ENCODE measurements around the gene CARD8.
"Not testable (repeated sequence)": the region's sequence is repeated elsewhere in the genome, so short reads cannot be mapped to it uniquely, and the experiment has no call there.

Gene CARD8
- 71.1 to 318 (median 248) reads per million in 3 experiments for total RNA-seq

- DNase-seq = peak; percentile 90
These were observed at the start of gene CARD8 for GRCh38 chr19:48255376-48256303. CARD8 (minus strand) TSS chr19:48255912; CDS start chr19:48241020, 14,892 bp downstream.

- no peak for DNase-seq
These were observed 48.2 kb upstream of the CARD8 start for GRCh38 chr19:48303866-48304265.

GRCh38 chr19:48303367-48303766, 47.7 kb upstream of the CARD8 start:
- DNase-seq = no peak

GRCh38 chr19:48302600-48302959, 46.9 kb upstream of the CARD8 start:
- DNase-seq = no peak

GRCh38 chr19:48301886-48302599, 46.3 kb upstream of the CARD8 start:
- DNase-seq = no peak

- no peak for DNase-seq
These were observed 42.3 kb upstream of the CARD8 start for GRCh38 chr19:48297975-48298374.

- DNase-seq = no peak
These were observed 41.4 kb upstream of the CARD8 start for GRCh38 chr19:48296963-48297734.

- DNase-seq = no peak
These were observed 39.7 kb upstream of the CARD8 start for GRCh38 chr19:48295458-48295857.

GRCh38 chr19:48292798-48293197, 37.1 kb upstream of the CARD8 start:
- no peak for DNase-seq

GRCh38 chr19:48291489-48291815, 35.7 kb upstream of the CARD8 start:
- DNase-seq = not testable (repeated sequence)

- DNase-seq = peak; percentile 45
These were observed 35.2 kb upstream of the CARD8 start for GRCh38 chr19:48290771-48291488.

GRCh38 chr19:48290401-48290770, 34.7 kb upstream of the CARD8 start:
- no peak for DNase-seq

- no peak for DNase-seq
These were observed 32.0 kb upstream of the CARD8 start for GRCh38 chr19:48287748-48288147.

- no peak for DNase-seq
These were observed 29.2 kb upstream of the CARD8 start for GRCh38 chr19:48284896-48285295.

- DNase-seq = no peak
These were observed 28.2 kb upstream of the CARD8 start for GRCh38 chr19:48283908-48284307.

GRCh38 chr19:48279747-48280146, 24.0 kb upstream of the CARD8 start:
- no peak for DNase-seq

- DNase-seq = no peak
These were observed 19.2 kb upstream of the CARD8 start for GRCh38 chr19:48274938-48275337.

- DNase-seq = no peak
These were observed 18.5 kb upstream of the CARD8 start for GRCh38 chr19:48274173-48274572.

GRCh38 chr19:48271531-48272151, 15.9 kb upstream of the CARD8 start:
- DNase-seq = no peak

- not testable (repeated sequence) for DNase-seq
These were observed 13.9 kb upstream of the CARD8 start for GRCh38 chr19:48269617-48270026.

- DNase-seq = not testable (repeated sequence)
These were observed 9.6 kb upstream of the CARD8 start for GRCh38 chr19:48265326-48265725.

GRCh38 chr19:48260359-48260714, 4.6 kb upstream of the CARD8 start:
- not testable (repeated sequence) for DNase-seq

All from central memory CD4-positive, alpha-beta T cell (primary cell).